CD14-positive monocyte (primary cell): ENCODE measurements around the gene SORBS1. TPM values are rescaled to one million over a fixed set of nuclear protein-coding genes. Genes with fewer than 3 reads are reported as not detected.

ENCODE experiments used
- DNase-seq, 3 donors: peaks; one replicate each; pipeline ENCODE4 v3.0.0-alpha.2; 2011 to 2022
- H2AFZ ChIP-seq: 2 replicates; pipeline ENCODE4 v1.6.0; 2012; ENCODE audit warnings: mild to moderate bottlenecking, low read depth, low read length, inconsistent platforms; ENCODE audit not compliant: insufficient read depth, poor library complexity, severe bottlenecking
- H3K27ac ChIP-seq, 2 donors: 1 replicate in 1 of 2; 2 replicates in 1 of 2; pipeline ENCODE4 v1.5.1; 2012 to 2013; ENCODE audit warnings: low read length in 2 of 2, control low read depth in 1 of 2, inconsistent platforms in 1 of 2, low read depth in 1 of 2, mild to moderate bottlenecking in 1 of 2
- H3K27me3 ChIP-seq, 2 donors: one replicate each; pipeline versions ENCODE4 v1.6.0 to v1.6.1; 2011 to 2013; ENCODE audit warnings: low read length in 2 of 2; ENCODE audit not compliant: control insufficient read depth in 2 of 2, insufficient read depth in 2 of 2
- H3K36me3 ChIP-seq, 2 donors: replicated peaks in 1 of 2; 1 replicate in 1 of 2; 2 replicates in 1 of 2; pipeline versions ENCODE4 v1.5.1 to v1.6.1; 2012 to 2013; ENCODE audit warnings: low read length in 2 of 2, control low read depth in 1 of 2, inconsistent platforms in 1 of 2, mild to moderate bottlenecking in 1 of 2; ENCODE audit not compliant: insufficient read depth in 2 of 2, control insufficient read depth in 1 of 2
- H3K4me1 ChIP-seq, 2 donors: 1 replicate in 1 of 2; 2 replicates in 1 of 2; pipeline versions ENCODE4 v1.5.1 to v1.6.1; 2012 to 2013; ENCODE audit warnings: low read length in 2 of 2, control low read depth in 1 of 2, inconsistent platforms in 1 of 2, mild to moderate bottlenecking in 1 of 2, moderate library complexity in 1 of 2; ENCODE audit not compliant: insufficient read depth in 2 of 2, control insufficient read depth in 1 of 2
- H3K4me2 ChIP-seq: replicated peaks from 2 replicates; pipeline ENCODE3; 2012; ENCODE audit warnings: low read length, moderate library complexity, mild to moderate bottlenecking; ENCODE audit not compliant: poor library complexity, severe bottlenecking; ENCODE audit errors: extremely low read depth
- H3K4me3 ChIP-seq, 3 experiments: fragments of 200-600 bp in 1 of 3; sonication (generic) in 1 of 3; replicated peaks in 1 of 3; 1 replicate in 2 of 3; 2 replicates in 1 of 3; pipeline ENCODE4 v1.5.1; 2011 to 2013; ENCODE audit warnings: low read length in 3 of 3, mild to moderate bottlenecking in 3 of 3, control low read depth in 2 of 3, low read depth in 2 of 3, inconsistent platforms in 1 of 3, moderate library complexity in 1 of 3
- H3K79me2 ChIP-seq: 2 replicates; pipeline ENCODE4 v1.6.0; 2012; ENCODE audit warnings: mild to moderate bottlenecking, control low read depth, inconsistent platforms, low read length, moderate library complexity; ENCODE audit not compliant: insufficient read depth
- H3K9ac ChIP-seq: 2 replicates; pipeline ENCODE4 v1.6.0; 2017; ENCODE audit warnings: low read length, mild to moderate bottlenecking; ENCODE audit not compliant: insufficient read depth, poor library complexity, severe bottlenecking
- H3K9me3 ChIP-seq, 2 donors: replicated peaks in 1 of 2; 1 replicate in 1 of 2; 2 replicates in 1 of 2; pipeline versions ENCODE4 v1.5.1 to v1.6.1; 2012 to 2013; ENCODE audit warnings: low read length in 2 of 2, control low read depth in 1 of 2; ENCODE audit not compliant: control insufficient read depth in 1 of 2, insufficient read depth in 1 of 2
- H4K20me1 ChIP-seq: 2 replicates; pipeline ENCODE4 v1.6.0; 2012; ENCODE audit warnings: mild to moderate bottlenecking, low read length, control low read depth, moderate library complexity; ENCODE audit not compliant: insufficient read depth
- H3K27ac Mint-ChIP-seq, 7 donors: one replicate each; pipeline ENCODE4 v1.8.0; 2020; ENCODE audit warnings: mild to moderate bottlenecking in 7 of 7, mixed read lengths in 7 of 7, moderate library complexity in 6 of 7, inconsistent platforms in 2 of 7
- H3K27me3 Mint-ChIP-seq, 3 donors: one replicate each; pipeline ENCODE4 v1.8.0; 2021 to 2022; ENCODE audit warnings: low read depth in 3 of 3, mild to moderate bottlenecking in 3 of 3, mixed read lengths in 3 of 3, moderate library complexity in 3 of 3, inconsistent platforms in 1 of 3
- H3K36me3 Mint-ChIP-seq, 2 donors: one replicate each; pipeline ENCODE4 v1.8.0; 2020; ENCODE audit warnings: mixed read lengths in 2 of 2, inconsistent platforms in 1 of 2, mild to moderate bottlenecking in 1 of 2
- H3K4me1 Mint-ChIP-seq: one replicate; pipeline ENCODE4 v1.8.0; 2020; ENCODE audit warnings: mild to moderate bottlenecking, mixed read lengths
- H3K4me3 Mint-ChIP-seq, 2 donors: one replicate each; pipeline ENCODE4 v1.8.0; 2020; ENCODE audit warnings: mild to moderate bottlenecking in 2 of 2, mixed read lengths in 2 of 2, moderate library complexity in 1 of 2
- H3K9me3 Mint-ChIP-seq, 7 donors: one replicate each; pipeline ENCODE4 v1.8.0; 2020 to 2022; ENCODE audit warnings: mixed read lengths in 7 of 7, mild to moderate bottlenecking in 6 of 7, moderate library complexity in 6 of 7, inconsistent platforms in 2 of 7
- CTCF ChIP-seq: fragments of 200-600 bp; IDR thresholded peaks from one replicate; pipeline ENCODE4 v1.8.0; 2022; ENCODE audit warnings: antibody characterized with exemption, mild to moderate bottlenecking
- WGBS: methylation state at CpG from one replicate; pipeline ENCODE4 v1.1.5; 2013; ENCODE audit warnings: missing lambda C conversion rate; ENCODE audit not compliant: insufficient coverage; 5-methylcytosine and 5-hydroxymethylcytosine counted together
- intact Hi-C, 2 donors: fragments of 100-400 bp; cut with micrococcal nuclease; formaldehyde crosslinking; loops; one replicate each; pipeline versions ENCODE4 v1.15.0 to v1.15.1; 2023
- polyA plus RNA-seq, 3 donors: library from polyadenylated mRNA; depleted of rRNA in 1 of 3; unstranded in 2 of 3; stranded (reverse) in 1 of 3; fragments of 300-500 nt in 2 of 3; fragments of >200 nt in 1 of 3; fragmentation: Illumina TruSeq in 2 of 3; gene quantifications; 1 replicate in 2 of 3; 2 replicates in 1 of 3; pipeline ENCODE4 v1.2.3, GENCODE V29; 2012 to 2021

SORBS1 gene
- polyA plus RNA-seq, 3 donors, result 0.08 to 0.15 TPM; not detected in 1

DNA sequence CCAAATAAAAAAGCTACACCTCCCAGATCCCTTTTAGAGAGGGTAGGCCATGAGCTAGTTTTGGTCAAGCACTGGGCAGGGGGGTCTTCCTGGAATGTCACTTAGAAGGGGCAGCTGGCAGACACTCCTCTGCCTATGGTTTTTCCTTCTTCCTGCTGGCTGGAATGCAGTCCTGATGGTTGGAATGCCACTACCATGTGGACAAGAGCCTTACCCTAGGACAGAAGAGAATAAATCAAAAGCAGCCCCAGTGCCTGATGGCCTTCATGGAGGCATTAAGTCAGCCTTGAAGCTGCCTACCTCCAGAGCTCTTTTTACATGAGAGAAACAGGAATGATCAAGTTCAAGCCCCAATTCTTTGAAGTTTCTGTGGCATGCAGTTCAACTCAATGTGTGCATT, 43.5 kb upstream of the SORBS1 start:
- intact Hi-C loops, result loop anchor here in 1 of 2 donors (5.0 kb wide), 1 partner anchor 172 kb away; no protein-coding TSS in a partner anchor
- Mint-ChIP-seq H3K4me1 (no peaks in the 10 kb centered on the region), H3K27ac (peak overlapping the region in 1 of 7 donors; percentile 23), H3K27me3 (peaks cover 0 to 5% (median 2%) of the 10 kb centered on the region in 3 donors), H3K4me3 (no peak overlapping the region), H3K9me3 (no peaks in the 10 kb centered on the region), H3K36me3 (peaks cover 27 to 34% of the 10 kb centered on the region in 2 donors)
- Histone ChIP-seq H3K4me1 (no peaks in the 10 kb centered on the region), H3K4me2 (no peak overlapping the region), H4K20me1 (no peaks in the 10 kb centered on the region), H3K27ac (no peak overlapping the region), H3K9me3 (no peaks in the 10 kb centered on the region), H2AFZ (no peak overlapping the region), H3K27me3 (no peaks in the 10 kb centered on the region), H3K36me3 (peaks cover 9 to 48% of the 10 kb centered on the region in 2 donors), H3K4me3 (no peak overlapping the region), H3K9ac (no peak overlapping the region), H3K79me2 (no peaks in the 10 kb centered on the region)
- no peak for TF ChIP-seq CTCF
- DNase-seq, result no peak

GRCh38 chr10:95602382-95602781, 41.2 kb upstream of the SORBS1 start:
- Histone ChIP-seq H3K4me1 (no peaks in the 10 kb centered on the region), H3K79me2 (no peaks in the 10 kb centered on the region), H3K9me3 (no peaks in the 10 kb centered on the region), H3K9ac (no peak overlapping the region), H3K36me3 (peaks cover 6 to 26% of the 10 kb centered on the region in 2 donors), H3K27me3 (no peaks in the 10 kb centered on the region), H3K27ac (no peak overlapping the region), H2AFZ (no peak overlapping the region), H3K4me2 (no peak overlapping the region), H3K4me3 (no peak overlapping the region), H4K20me1 (no peaks in the 10 kb centered on the region)
- Mint-ChIP-seq H3K4me3 (no peak overlapping the region), H3K9me3 (no peaks in the 10 kb centered on the region), H3K27me3 (peaks cover 2 to 5% (median 2%) of the 10 kb centered on the region in 3 donors), H3K4me1 (no peaks in the 10 kb centered on the region), H3K36me3 (peaks cover 15 to 20% of the 10 kb centered on the region in 2 donors), H3K27ac (no peak overlapping the region)
- intact Hi-C loops, result loop anchor here in 1 of 2 donors (5.0 kb wide), 1 partner anchor 170 kb away; no protein-coding TSS in a partner anchor
- DNase-seq, result no peak
- TF ChIP-seq CTCF, result no peak
- WGBS, result 80% methylated on average over 2 of the region's 6 CpGs
